H9 (cell line): Measurements from ENCODE around the gene ARHGEF33. TPM values are rescaled to one million over a fixed set of nuclear protein-coding genes. Genes with fewer than 3 reads are reported as not detected.

ENCODE experiments used
- DNase-seq: peaks from one replicate; pipeline ENCODE4 v3.0.0-alpha.2; 2017
- H2AFZ ChIP-seq: one replicate; pipeline ENCODE4 v1.6.1; 2013; ENCODE audit warnings: mild to moderate bottlenecking, low read length, control low read depth, moderate library complexity
- H2AK5ac ChIP-seq: 2 replicates; pipeline ENCODE4 v1.6.1; 2013; ENCODE audit warnings: low read length, control low read depth, mixed read lengths; ENCODE audit not compliant: insufficient read length
- H2BK120ac ChIP-seq: one replicate; pipeline ENCODE4 v1.6.1; 2013; ENCODE audit warnings: low read depth, mild to moderate bottlenecking, low read length, control low read depth, inconsistent platforms; ENCODE audit not compliant: poor library complexity, severe bottlenecking
- H2BK12ac ChIP-seq: 2 replicates; pipeline ENCODE4 v1.6.1; 2013; ENCODE audit warnings: low read length, control low read depth, mixed read lengths, low read depth; ENCODE audit not compliant: insufficient read length
- H2BK15ac ChIP-seq: 2 replicates; pipeline ENCODE4 v1.6.1; 2013; ENCODE audit warnings: low read depth, low read length, control low read depth
- H2BK20ac ChIP-seq: one replicate; pipeline ENCODE4 v1.6.1; 2013; ENCODE audit warnings: low read depth, mild to moderate bottlenecking, low read length, control low read depth, inconsistent platforms; ENCODE audit not compliant: poor library complexity, severe bottlenecking
- H2BK5ac ChIP-seq: 2 replicates; pipeline ENCODE4 v1.6.1; 2013; ENCODE audit warnings: low read length, control low read depth, mixed read lengths; ENCODE audit not compliant: insufficient read length
- H3K14ac ChIP-seq: 2 replicates; pipeline ENCODE4 v1.6.1; 2013; ENCODE audit warnings: low read length, control low read depth; ENCODE audit not compliant: insufficient read depth
- H3K18ac ChIP-seq: 2 replicates; pipeline ENCODE4 v1.6.1; 2013; ENCODE audit warnings: low read depth, mild to moderate bottlenecking, mixed read lengths, low read length, control low read depth; ENCODE audit not compliant: insufficient read length
- H3K23ac ChIP-seq: 2 replicates; pipeline ENCODE4 v1.6.1; 2013; ENCODE audit warnings: low read length, control low read depth, mixed read lengths, low read depth; ENCODE audit not compliant: insufficient read length
- H3K23me2 ChIP-seq: 2 replicates; pipeline ENCODE4 v1.6.1; 2013; ENCODE audit warnings: low read depth, mild to moderate bottlenecking, mixed read lengths, low read length, control low read depth; ENCODE audit not compliant: insufficient read length, poor library complexity, severe bottlenecking
- H3K27ac ChIP-seq: 2 replicates; pipeline ENCODE4 v1.5.1; 2013; ENCODE audit warnings: low read length, control low read depth, mixed read lengths, low read depth; ENCODE audit not compliant: insufficient read length
- H3K27me3 ChIP-seq: 2 replicates; pipeline ENCODE4 v1.6.1; 2013; ENCODE audit warnings: low read length, control low read depth, inconsistent platforms; ENCODE audit not compliant: insufficient read depth
- H3K4ac ChIP-seq: 2 replicates; pipeline ENCODE4 v1.6.1; 2013; ENCODE audit warnings: low read depth, mild to moderate bottlenecking, control low read depth, inconsistent platforms, low read length, moderate library complexity
- H3K4me1 ChIP-seq: 2 replicates; pipeline ENCODE4 v1.6.1; 2013; ENCODE audit warnings: low read length, control low read depth, inconsistent platforms; ENCODE audit not compliant: insufficient read depth
- H3K4me2 ChIP-seq: 2 replicates; pipeline ENCODE4 v1.6.1; 2013; ENCODE audit warnings: low read length, control low read depth, mixed read lengths; ENCODE audit not compliant: insufficient read length, insufficient read depth
- H3K56ac ChIP-seq: 2 replicates; pipeline ENCODE4 v1.6.1; 2013; ENCODE audit warnings: low read depth, mild to moderate bottlenecking, mixed read lengths, low read length, control low read depth; ENCODE audit not compliant: insufficient read length
- H3K79me1 ChIP-seq: 2 replicates; pipeline ENCODE4 v1.6.1; 2013; ENCODE audit warnings: low read depth, mild to moderate bottlenecking, moderate library complexity, low read length, control low read depth, inconsistent platforms; ENCODE audit not compliant: insufficient read depth, poor library complexity, severe bottlenecking
- H3K79me2 ChIP-seq: 2 replicates; pipeline ENCODE4 v1.6.1; 2013; ENCODE audit warnings: low read length, control low read depth, inconsistent platforms; ENCODE audit not compliant: insufficient read depth
- H3K9ac ChIP-seq: 2 replicates; pipeline ENCODE4 v1.6.1; 2013; ENCODE audit warnings: low read length, control low read depth, mixed read lengths; ENCODE audit not compliant: insufficient read length; ENCODE audit errors: extremely low read depth
- H3K9me3 ChIP-seq: one replicate; pipeline ENCODE4 v1.6.1; 2013; ENCODE audit warnings: low read depth, low read length, inconsistent platforms; ENCODE audit not compliant: control insufficient read depth
- H3T11ph ChIP-seq: one replicate; pipeline ENCODE4 v1.6.1; 2013; ENCODE audit warnings: mild to moderate bottlenecking, low read length, control low read depth, inconsistent platforms
- H4K20me1 ChIP-seq: one replicate; pipeline ENCODE4 v1.6.1; 2013; ENCODE audit not compliant: control insufficient read depth, insufficient read length, insufficient read depth
- H4K5ac ChIP-seq: 2 replicates; pipeline ENCODE4 v1.6.1; 2013; ENCODE audit warnings: low read depth, mild to moderate bottlenecking, mixed read lengths, low read length, control low read depth; ENCODE audit not compliant: insufficient read length
- H4K8ac ChIP-seq: replicated peaks from 2 replicates; pipeline ENCODE4 v1.6.1; 2013; ENCODE audit warnings: low read length, control low read depth, mixed read lengths, low read depth; ENCODE audit not compliant: insufficient read length
- H4K91ac ChIP-seq: 2 replicates; pipeline ENCODE4 v1.6.1; 2013; ENCODE audit warnings: low read depth, mild to moderate bottlenecking, moderate library complexity, mixed read lengths, low read length, control low read depth; ENCODE audit not compliant: insufficient read length
- H3K27ac Mint-ChIP-seq, 3 experiments: 2 replicates in 2 of 3; 3 replicates in 1 of 3; pipeline ENCODE4 v1.8.0; 2020 to 2021; ENCODE audit warnings: mixed read lengths in 3 of 3, mild to moderate bottlenecking in 1 of 3, moderate library complexity in 1 of 3
- H3K27me3 Mint-ChIP-seq: 2 replicates; pipeline ENCODE4 v1.8.0; 2021; ENCODE audit warnings: low read depth, mild to moderate bottlenecking, moderate library complexity, mixed read lengths
- H3K36me3 Mint-ChIP-seq, 3 experiments: 2 replicates in 2 of 3; 3 replicates in 1 of 3; pipeline ENCODE4 v1.8.0; 2020 to 2021; ENCODE audit warnings: low read depth in 3 of 3, mixed read lengths in 3 of 3; ENCODE audit not compliant: insufficient read depth in 1 of 3
- H3K4me1 Mint-ChIP-seq, 2 experiments: 2 replicates each; pipeline ENCODE4 v1.8.0; 2020; ENCODE audit warnings: mixed read lengths in 2 of 2
- H3K4me3 Mint-ChIP-seq, 2 experiments: 2 replicates in 1 of 2; 3 replicates in 1 of 2; pipeline ENCODE4 v1.8.0; 2020 to 2021; ENCODE audit warnings: mild to moderate bottlenecking in 2 of 2, mixed read lengths in 2 of 2, moderate library complexity in 1 of 2
- H3K9me3 Mint-ChIP-seq, 2 experiments: 2 replicates in 1 of 2; 3 replicates in 1 of 2; pipeline ENCODE4 v1.8.0; 2020; ENCODE audit warnings: mild to moderate bottlenecking in 2 of 2, mixed read lengths in 2 of 2, moderate library complexity in 1 of 2
- CTCF ChIP-seq: fragments of 200-600 bp; sonication (generic); conservative IDR thresholded peaks from 3 replicates; pipeline ENCODE4 v1.8.0; 2021; ENCODE audit warnings: antibody characterized with exemption, mild to moderate bottlenecking
- WGBS: extraction: QIAGEN DNeasy Blood & Tissue Kit; methylation state at CpG from one replicate; pipeline ENCODE4 v1.1.7; 2013; ENCODE audit warnings: missing lambda C conversion rate, low lambda C conversion rate, mixed read lengths; ENCODE audit not compliant: insufficient read length; ENCODE audit errors: extremely low coverage; 5-methylcytosine and 5-hydroxymethylcytosine counted together
- total RNA-seq: library from RNA; stranded (reverse); gene quantifications from 2 replicates; pipeline ENCODE4 v1.2.1, GENCODE V29; 2021

The ARHGEF33 gene
- total RNA-seq, 1 experiment from 2014 or later: 0.92 TPM

DNA sequence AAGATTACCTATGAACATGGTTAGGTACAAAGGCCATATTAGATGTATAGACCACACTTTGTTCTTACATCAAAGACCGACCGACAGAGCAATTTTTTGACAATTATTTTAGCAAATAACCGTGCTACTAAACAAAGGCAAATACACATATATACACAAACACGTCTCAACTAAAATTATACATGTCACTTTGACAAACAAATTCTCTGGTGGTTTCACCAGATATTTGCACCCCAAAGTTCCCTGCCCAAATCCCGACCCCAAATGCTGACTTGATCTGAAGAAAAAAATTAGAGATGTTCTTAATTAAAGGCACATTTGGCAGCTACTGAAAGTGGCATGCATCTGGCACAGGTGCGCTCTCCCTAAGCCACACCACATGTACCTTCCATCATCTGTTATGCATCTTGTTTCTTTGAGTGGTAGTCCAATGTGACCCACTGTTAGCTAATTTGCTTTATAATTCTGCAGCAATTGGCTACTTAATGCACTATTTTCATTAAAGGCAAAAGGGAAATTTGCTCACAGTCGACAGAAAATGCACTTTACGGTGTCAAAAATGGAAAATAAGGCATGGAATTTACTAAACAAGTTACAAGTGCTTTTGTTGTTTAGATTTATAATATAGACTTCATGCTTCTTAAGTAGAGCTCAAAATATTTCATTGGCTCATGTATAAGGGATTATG lies 92.1 kb downstream of the ARHGEF33 start:
- Histone ChIP-seq H3K23me2 (no peaks in the 10 kb centered on the region), H3K27me3 (no peaks in the 10 kb centered on the region), H4K20me1 (no peaks in the 10 kb centered on the region), H3K23ac (no peak overlapping the region), H3T11ph (no peak overlapping the region), H3K79me1 (no peaks in the 10 kb centered on the region), H4K91ac (no peak overlapping the region), H3K4me2 (no peak overlapping the region), H4K5ac (no peak overlapping the region), H4K8ac (no peak overlapping the region), H3K27ac (no peak overlapping the region), H2BK120ac (no peak overlapping the region), H3K79me2 (no peaks in the 10 kb centered on the region), H3K9ac (no peak overlapping the region), H2BK5ac (no peak overlapping the region), H2AFZ (no peak overlapping the region), H2BK12ac (no peak overlapping the region), H3K4me1 (peaks cover 2% of the 10 kb centered on the region; the same call in 1 of the 2 replicates), H3K4ac (no peak overlapping the region), H3K56ac (no peak overlapping the region), H2AK5ac (no peak overlapping the region), H3K14ac (no peak overlapping the region), H2BK15ac (no peak overlapping the region), H3K9me3 (no peaks in the 10 kb centered on the region), H3K18ac (no peak overlapping the region), H2BK20ac (no peak overlapping the region)
- H3K9me3 Mint-ChIP-seq: no peaks in the 10 kb centered on the region
- no peak for DNase-seq
- H3K27me3 Mint-ChIP-seq: no peaks in the 10 kb centered on the region
- 100% methylated on average over 1 of the region's 8 CpGs for WGBS
- peaks cover 11 to 15% of the 10 kb centered on the region in 2 experiments for H3K4me1 Mint-ChIP-seq
- H3K36me3 Mint-ChIP-seq: peaks cover 5 to 12% (median 8%) of the 10 kb centered on the region in 3 experiments; a peak in 6 of 7 replicates
- no peak for TF ChIP-seq CTCF
- no peak overlapping the region for H3K4me3 Mint-ChIP-seq
- no peak overlapping the region for H3K27ac Mint-ChIP-seq
